ENCODE measurements around the gene SLC29A4.

DNA sequence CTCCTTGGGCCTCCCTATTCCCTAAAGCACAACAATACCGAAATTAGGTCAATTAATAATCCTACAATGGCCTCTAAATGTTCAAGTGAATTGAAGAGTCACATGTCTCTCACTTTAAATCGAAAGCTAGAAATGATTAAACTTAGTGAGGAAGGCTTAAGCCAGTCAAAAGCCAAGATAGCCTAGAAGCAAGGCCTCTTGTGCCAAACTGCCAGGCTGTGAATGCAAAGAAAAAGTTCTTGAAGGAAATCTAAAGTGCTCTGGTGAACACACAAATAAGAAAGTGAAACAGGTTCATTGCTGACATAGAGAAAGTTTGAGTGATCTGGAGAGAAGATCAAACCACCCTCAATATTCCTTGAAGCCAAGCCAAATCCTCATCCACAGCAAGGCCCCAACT lies 57.2 kb downstream of the SLC29A4 start:
- TF ChIP-seq POLR2A (IDR thresholded peaks at IDR 0.05; ENCODE audit: low read depth, low read length): no peak
- TF ChIP-seq CTCF (conservative IDR thresholded peaks at IDR 0.05; ENCODE audit: low read depth, low read length): no peak
- no peak for TF ChIP-seq CEBPB (IDR thresholded peaks at IDR 0.05; ENCODE audit: low read depth, low read length)
- TF ChIP-seq BHLHE40 (IDR thresholded peaks at IDR 0.05; ENCODE audit: low read depth, low read length): no peak
- TF ChIP-seq ELK1 (IDR thresholded peaks at IDR 0.05; ENCODE audit: borderline replicate concordance, low read depth, low read length): no peak
- no peak for TF ChIP-seq USF2 (IDR thresholded peaks at IDR 0.05; ENCODE audit: low read depth, low read length)
- no peak for TF ChIP-seq RFX5 (IDR thresholded peaks at IDR 0.05; ENCODE audit: low read depth, low read length)
- no peak for TF ChIP-seq CHD1 (IDR thresholded peaks at IDR 0.05; ENCODE audit: low read depth, low read length)
- no peak for TF ChIP-seq SMC3 (IDR thresholded peaks at IDR 0.05; ENCODE audit: low read depth, low read length)
- no peak for TF ChIP-seq RCOR1 (IDR thresholded peaks at IDR 0.05; ENCODE audit: insufficient replicate concordance, low read length)
- no peak for TF ChIP-seq MAFK (IDR thresholded peaks at IDR 0.05; ENCODE audit: low read depth, low read length)
